Measurements from ENCODE around the gene KIF6. TPM values are rescaled to one million over a fixed set of nuclear protein-coding genes. Genes with fewer than 3 reads are reported as not detected.

KIF6 gene
- total and polyA plus RNA-seq, 5 donors, result 0.25 to 1.4 (median 0.43) TPM

- intact Hi-C loops (cut with DNase I), result no loop called here
- H3K9me3 ChIP-seq (ENCODE audit: control insufficient read depth, low read length), result no peaks in the 10 kb centered on the region
- H3K4me1 ChIP-seq (ENCODE audit: control insufficient read depth, insufficient read depth, low read length), result no peaks in the 10 kb centered on the region
- H3K27ac ChIP-seq (ENCODE audit: low read length), result no peak overlapping the region
- 89% methylated on average over 5 of the region's 5 CpGs for WGBS
- no peak overlapping the region for H3K4me3 ChIP-seq (ENCODE audit: low read length)
- no peaks in the 10 kb centered on the region for H3K27me3 ChIP-seq (ENCODE audit: control insufficient read depth, insufficient read depth)
- ATAC-seq, result no peak
- DNase-seq, result no peak
Observed at GRCh38 chr6:39444479-39445019, 280.7 kb downstream of the KIF6 start.

GRCh38 chr6:39441986-39442385 is 283.2 kb downstream of the KIF6 start:
- Histone ChIP-seq H3K27me3 (ENCODE audit: control insufficient read depth, insufficient read depth) (no peaks in the 10 kb centered on the region), H3K4me1 (ENCODE audit: control insufficient read depth, insufficient read depth, low read length) (no peaks in the 10 kb centered on the region), H3K9me3 (ENCODE audit: control insufficient read depth, low read length) (no peaks in the 10 kb centered on the region), H3K4me3 (ENCODE audit: low read length) (no peak overlapping the region), H3K27ac (ENCODE audit: low read length) (no peak overlapping the region)
- intact Hi-C loops (cut with DNase I), result no loop called here
- ATAC-seq, result no peak
- WGBS, result 96% methylated on average over 4 of the region's 4 CpGs
- no peak for DNase-seq

DNA sequence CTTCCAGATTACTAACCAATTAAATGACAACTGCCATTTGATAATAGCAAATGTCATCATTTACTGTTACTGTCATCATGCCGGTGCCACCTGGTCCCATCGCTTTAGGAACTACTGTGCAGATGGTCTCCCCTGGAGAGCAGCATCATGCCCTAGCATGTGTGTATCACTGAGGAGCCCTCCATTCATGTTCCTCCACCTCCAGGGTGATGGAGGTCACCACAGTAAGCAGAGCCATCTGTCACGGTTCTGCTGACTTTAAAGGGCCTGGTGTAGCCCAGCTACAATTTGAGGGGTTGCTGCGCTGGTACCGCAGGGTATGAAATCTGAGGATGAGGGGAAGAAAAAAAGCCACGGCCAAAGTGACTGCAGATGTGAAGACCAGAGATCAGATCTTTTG is 283.9 kb downstream of the KIF6 start:
- Histone ChIP-seq H3K4me1 (ENCODE audit: control insufficient read depth, insufficient read depth, low read length) (no peaks in the 10 kb centered on the region), H3K4me3 (ENCODE audit: low read length) (no peak overlapping the region), H3K27ac (ENCODE audit: low read length) (no peak overlapping the region), H3K27me3 (ENCODE audit: control insufficient read depth, insufficient read depth) (no peaks in the 10 kb centered on the region), H3K9me3 (ENCODE audit: control insufficient read depth, low read length) (no peaks in the 10 kb centered on the region)
- WGBS, result 95% methylated on average over 6 of the region's 6 CpGs
- intact Hi-C loops (cut with DNase I), result no loop called here
- ATAC-seq, result no peak
- no peak for DNase-seq

GRCh38 chr6:39440039-39440426 is 285.2 kb downstream of the KIF6 start:
- no peak overlapping the region for H3K27ac ChIP-seq (ENCODE audit: low read length)
- intact Hi-C loops (cut with DNase I), result no loop called here
- 73% methylated on average over 7 of the region's 7 CpGs for WGBS
- no peak overlapping the region for H3K4me3 ChIP-seq (ENCODE audit: low read length)
- H3K4me1 ChIP-seq (ENCODE audit: control insufficient read depth, insufficient read depth, low read length), result no peaks in the 10 kb centered on the region
- DNase-seq (no peak), ATAC-seq (peak in 1 of 2 donors; percentile 32)
- no peaks in the 10 kb centered on the region for H3K9me3 ChIP-seq (ENCODE audit: control insufficient read depth, low read length)
- no peaks in the 10 kb centered on the region for H3K27me3 ChIP-seq (ENCODE audit: control insufficient read depth, insufficient read depth)

DNA sequence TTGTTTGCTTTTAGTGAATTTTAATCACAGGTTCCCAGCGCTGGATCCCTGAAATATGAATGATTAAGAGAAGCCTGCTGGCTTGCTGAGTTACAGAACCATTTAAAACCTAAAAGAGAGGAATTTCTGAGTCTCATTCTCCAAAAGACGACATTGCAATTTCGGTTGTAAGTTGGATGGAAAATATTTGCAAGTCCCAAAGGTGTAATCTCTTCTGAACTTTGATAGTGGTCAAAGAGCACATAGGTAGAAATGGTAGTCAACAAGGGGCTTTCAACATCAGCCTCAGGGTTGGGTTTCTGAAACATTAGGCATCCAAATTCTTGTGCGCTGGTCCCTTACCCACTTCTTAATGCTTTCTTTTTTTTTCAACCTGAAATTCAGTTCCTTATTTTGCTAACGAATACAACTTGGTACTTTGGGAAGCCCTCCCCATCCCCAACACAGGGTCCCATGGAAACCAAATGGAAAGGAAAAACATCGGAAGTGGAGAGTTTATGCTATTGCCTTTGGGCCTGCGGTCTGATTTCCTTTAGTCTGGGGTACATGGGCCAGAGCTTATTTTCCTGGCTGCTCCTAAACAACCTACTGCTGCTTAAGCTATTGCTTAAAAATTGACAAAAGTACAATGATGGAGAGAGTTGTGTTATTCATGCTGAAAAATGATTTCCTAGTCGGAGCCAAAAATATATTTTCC is 285.7 kb downstream of the KIF6 start:
- DNase-seq (no peak), ATAC-seq (no peak)
- Histone ChIP-seq H3K27ac (ENCODE audit: low read length) (no peak overlapping the region), H3K9me3 (ENCODE audit: control insufficient read depth, low read length) (no peaks in the 10 kb centered on the region), H3K4me1 (ENCODE audit: control insufficient read depth, insufficient read depth, low read length) (no peaks in the 10 kb centered on the region), H3K27me3 (ENCODE audit: control insufficient read depth, insufficient read depth) (no peaks in the 10 kb centered on the region), H3K4me3 (ENCODE audit: low read length) (no peak overlapping the region)
- 82% methylated on average over 8 of the region's 8 CpGs for WGBS
- intact Hi-C loops (cut with DNase I), result no loop called here

- no peaks in the 10 kb centered on the region for H3K4me1 ChIP-seq (ENCODE audit: control insufficient read depth, insufficient read depth, low read length)
- DNase-seq (no peak), ATAC-seq (peak in 1 of 2 donors; percentile 19)
- H3K9me3 ChIP-seq (ENCODE audit: control insufficient read depth, low read length), result no peaks in the 10 kb centered on the region
- WGBS, result 94% methylated on average over 3 of the region's 3 CpGs
- no peaks in the 10 kb centered on the region for H3K27me3 ChIP-seq (ENCODE audit: control insufficient read depth, insufficient read depth)
- no peak overlapping the region for H3K27ac ChIP-seq (ENCODE audit: low read length)
- no peak overlapping the region for H3K4me3 ChIP-seq (ENCODE audit: low read length)
- intact Hi-C loops (cut with DNase I), result no loop called here
Observed at GRCh38 chr6:39433630-39434029, 291.6 kb downstream of the KIF6 start.

- intact Hi-C loops (cut with DNase I), result no loop called here
- Histone ChIP-seq H3K27ac (ENCODE audit: low read length) (no peak overlapping the region), H3K4me1 (ENCODE audit: control insufficient read depth, insufficient read depth, low read length) (no peaks in the 10 kb centered on the region), H3K9me3 (ENCODE audit: control insufficient read depth, low read length) (no peaks in the 10 kb centered on the region), H3K27me3 (ENCODE audit: control insufficient read depth, insufficient read depth) (no peaks in the 10 kb centered on the region), H3K4me3 (ENCODE audit: low read length) (no peak overlapping the region)
- 90% methylated on average over 11 of the region's 11 CpGs for WGBS
- ATAC-seq (no peak), DNase-seq (no peak)
Observed at GRCh38 chr6:39432330-39433025, 292.7 kb downstream of the KIF6 start.

- 33% methylated on average over 11 of the region's 11 CpGs for WGBS
- H3K4me1 ChIP-seq (ENCODE audit: control insufficient read depth, insufficient read depth, low read length), result no peaks in the 10 kb centered on the region
- no peaks in the 10 kb centered on the region for H3K9me3 ChIP-seq (ENCODE audit: control insufficient read depth, low read length)
- DNase-seq (peak; percentile 53 to 87 (median 86)), ATAC-seq (peak; percentile 66 to 67)
- H3K4me3 ChIP-seq (ENCODE audit: low read length), result no peak overlapping the region
- no peaks in the 10 kb centered on the region for H3K27me3 ChIP-seq (ENCODE audit: control insufficient read depth, insufficient read depth)
- no peak overlapping the region for H3K27ac ChIP-seq (ENCODE audit: low read length)
- intact Hi-C loops (cut with DNase I), result no loop called here
Observed at GRCh38 chr6:39430871-39431523, 294.2 kb downstream of the KIF6 start.

GRCh38 chr6:39430446-39430845 is 294.8 kb downstream of the KIF6 start:
- Histone ChIP-seq H3K4me3 (ENCODE audit: low read length) (no peak overlapping the region), H3K27me3 (ENCODE audit: control insufficient read depth, insufficient read depth) (no peaks in the 10 kb centered on the region), H3K4me1 (ENCODE audit: control insufficient read depth, insufficient read depth, low read length) (no peaks in the 10 kb centered on the region), H3K9me3 (ENCODE audit: control insufficient read depth, low read length) (no peaks in the 10 kb centered on the region), H3K27ac (ENCODE audit: low read length) (no peak overlapping the region)
- no peak for ATAC-seq
- WGBS, result 76% methylated on average over 1 of the region's 1 CpG
- no peak for DNase-seq
- intact Hi-C loops (cut with DNase I), result no loop called here

GRCh38 chr6:39428816-39429215 is 296.4 kb downstream of the KIF6 start:
- Histone ChIP-seq H3K27ac (ENCODE audit: low read length) (no peak overlapping the region), H3K9me3 (ENCODE audit: control insufficient read depth, low read length) (no peaks in the 10 kb centered on the region), H3K27me3 (ENCODE audit: control insufficient read depth, insufficient read depth) (no peaks in the 10 kb centered on the region), H3K4me1 (ENCODE audit: control insufficient read depth, insufficient read depth, low read length) (no peaks in the 10 kb centered on the region), H3K4me3 (ENCODE audit: low read length) (no peak overlapping the region)
- intact Hi-C loops (cut with DNase I), result no loop called here
- 88% methylated on average over 7 of the region's 7 CpGs for WGBS
- ATAC-seq, result no peak
- DNase-seq, result no peak

DNA sequence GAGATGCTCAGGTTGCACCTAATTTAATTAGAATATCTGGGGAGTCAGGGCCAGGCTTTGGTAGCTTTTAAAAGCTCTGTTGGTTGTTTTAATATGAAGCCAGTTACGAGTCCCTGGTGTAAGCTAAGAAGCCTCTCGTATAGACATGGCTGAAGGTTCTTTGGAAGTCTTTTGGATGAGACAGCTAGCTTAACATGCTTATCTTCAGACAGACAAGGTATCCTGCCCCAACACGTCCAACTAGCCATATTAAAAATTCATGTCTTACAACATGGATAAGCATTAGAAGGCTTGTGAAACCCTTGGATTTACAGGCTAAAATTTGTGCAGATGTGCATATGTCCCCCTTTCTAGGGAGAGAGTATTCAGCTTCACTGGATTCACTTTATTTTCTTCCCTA is 297.1 kb downstream of the KIF6 start:
- ATAC-seq (no peak), DNase-seq (no peak)
- WGBS, result 86% methylated on average over 3 of the region's 3 CpGs
- Histone ChIP-seq H3K9me3 (ENCODE audit: control insufficient read depth, low read length) (no peaks in the 10 kb centered on the region), H3K27ac (ENCODE audit: low read length) (no peak overlapping the region), H3K4me1 (ENCODE audit: control insufficient read depth, insufficient read depth, low read length) (no peaks in the 10 kb centered on the region), H3K4me3 (ENCODE audit: low read length) (no peak overlapping the region), H3K27me3 (ENCODE audit: control insufficient read depth, insufficient read depth) (no peaks in the 10 kb centered on the region)
- intact Hi-C loops (cut with DNase I), result no loop called here

Data from right cardiac atrium (tissue), 5 donors.